Measurements from ENCODE around the gene KLRC2.
"Not testable (repeated sequence)": the region's sequence is repeated elsewhere in the genome, so short reads cannot be mapped to it uniquely, and the experiment has no call there.

Gene KLRC2

GRCh38 chr12:10405294-10405693 lies 30.5 kb downstream of the KLRC2 start:
- no peak for DNase-seq (ENCODE audit: low spot score)

- DNase-seq (ENCODE audit: low spot score), result no peak
Observed at GRCh38 chr12:10404798-10405197, 31.0 kb downstream of the KLRC2 start.

GRCh38 chr12:10400829-10401228 lies 35.0 kb downstream of the KLRC2 start:
- no peak for DNase-seq (ENCODE audit: low spot score)

- no peak for DNase-seq (ENCODE audit: low spot score)
Observed at GRCh38 chr12:10398168-10398567, 37.6 kb downstream of the KLRC2 start.

GRCh38 chr12:10397296-10397695 lies 38.5 kb downstream of the KLRC2 start:
- DNase-seq (ENCODE audit: low spot score), result no peak

GRCh38 chr12:10396176-10396575 lies 39.6 kb downstream of the KLRC2 start:
- DNase-seq (ENCODE audit: low spot score), result not testable (repeated sequence)

- no peak for DNase-seq (ENCODE audit: low spot score)
Observed at GRCh38 chr12:10395390-10395998, 40.3 kb downstream of the KLRC2 start.

GRCh38 chr12:10394531-10395152 lies 41.2 kb downstream of the KLRC2 start:
- DNase-seq (ENCODE audit: low spot score), result not testable (repeated sequence)

- no peak for DNase-seq (ENCODE audit: low spot score)
Observed at GRCh38 chr12:10393291-10393690, 42.5 kb downstream of the KLRC2 start.

- DNase-seq (ENCODE audit: low spot score), result peak; percentile 4
Observed at GRCh38 chr12:10392394-10392930, 43.3 kb downstream of the KLRC2 start.

- not testable (repeated sequence) for DNase-seq (ENCODE audit: low spot score)
Observed at GRCh38 chr12:10390991-10391390, 44.8 kb downstream of the KLRC2 start.

GRCh38 chr12:10389904-10390303 lies 45.9 kb downstream of the KLRC2 start, which contains the start of gene KLRK1:
Gene KLRK1 (minus strand): TSS chr12:10390041. CDS start chr12:10388810, 1,231 bp downstream.
- DNase-seq (ENCODE audit: low spot score), result no peak

- no peak for DNase-seq (ENCODE audit: low spot score)
Observed at GRCh38 chr12:10388624-10389413, 47.0 kb downstream of the KLRC2 start.

GRCh38 chr12:10387498-10387897 lies 48.3 kb downstream of the KLRC2 start:
- DNase-seq (ENCODE audit: low spot score), result not testable (repeated sequence)

- no peak for DNase-seq (ENCODE audit: low spot score)
Observed at GRCh38 chr12:10386857-10387256, 49.0 kb downstream of the KLRC2 start.

- DNase-seq (ENCODE audit: low spot score), result no peak
Observed at GRCh38 chr12:10385166-10385613, 50.6 kb downstream of the KLRC2 start.

- DNase-seq (ENCODE audit: low spot score), result no peak
Observed at GRCh38 chr12:10384191-10384590, 51.6 kb downstream of the KLRC2 start.

GRCh38 chr12:10381928-10382628 lies 53.7 kb downstream of the KLRC2 start:
- DNase-seq (ENCODE audit: low spot score), result no peak

Data from RKO (cell line).